NCI-H146 (cell line): ENCODE measurements around the gene PRRT1B.

ENCODE experiments used
- DNase-seq: peaks from one replicate; lab custom pipeline; 2025; lab: John Stamatoyannopoulos, UW

The PRRT1B gene

GRCh38 chr9:131597246-131597645 is 51.9 kb downstream of the PRRT1B start:
- DNase-seq: no peak

DNA sequence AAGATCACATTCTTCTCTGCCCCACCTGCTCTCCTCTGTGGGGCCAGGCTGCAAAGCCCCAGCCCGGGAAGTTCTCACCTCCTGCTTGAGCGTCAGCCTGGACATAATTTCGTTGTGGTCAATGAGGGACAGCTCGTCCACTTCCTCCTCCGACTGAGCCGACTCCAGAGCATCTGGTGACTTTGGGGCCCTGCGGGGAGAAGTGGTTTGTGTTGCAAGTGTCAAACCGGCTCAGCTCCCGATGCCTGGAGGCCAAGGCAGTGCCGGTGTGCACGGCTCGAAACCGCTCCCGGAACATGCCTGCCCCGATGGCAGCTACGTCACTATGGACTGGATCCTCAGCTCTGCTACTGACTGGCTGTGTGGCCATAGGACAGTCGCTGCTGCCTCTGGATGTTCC is 52.8 kb downstream of the PRRT1B start:
- no peak for DNase-seq

DNA sequence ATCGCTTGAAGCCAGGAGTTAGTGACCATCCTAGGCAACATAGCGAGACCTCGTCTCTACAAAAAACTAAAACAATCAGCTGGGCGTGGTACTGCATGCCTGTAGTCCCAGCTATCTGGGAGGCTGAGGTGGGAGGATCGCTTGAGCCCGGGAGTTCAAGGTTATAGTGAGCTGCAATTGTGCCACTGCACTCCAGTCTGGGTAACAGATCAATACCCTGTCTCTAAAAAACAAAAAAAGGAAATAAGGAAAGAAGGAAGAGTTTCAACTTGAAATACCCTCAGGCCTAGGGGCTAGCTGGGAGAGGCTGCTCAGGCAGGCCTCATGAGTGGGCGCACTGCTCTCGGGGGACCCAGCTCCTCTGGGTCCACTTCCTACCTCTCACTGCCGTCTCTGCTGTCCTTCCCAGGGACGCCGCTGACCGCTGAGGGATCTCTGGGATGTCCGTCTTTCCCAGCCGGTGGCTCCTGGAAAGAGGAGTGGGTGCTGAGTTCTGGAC is 56.4 kb downstream of the PRRT1B start:
- no peak for DNase-seq

DNA sequence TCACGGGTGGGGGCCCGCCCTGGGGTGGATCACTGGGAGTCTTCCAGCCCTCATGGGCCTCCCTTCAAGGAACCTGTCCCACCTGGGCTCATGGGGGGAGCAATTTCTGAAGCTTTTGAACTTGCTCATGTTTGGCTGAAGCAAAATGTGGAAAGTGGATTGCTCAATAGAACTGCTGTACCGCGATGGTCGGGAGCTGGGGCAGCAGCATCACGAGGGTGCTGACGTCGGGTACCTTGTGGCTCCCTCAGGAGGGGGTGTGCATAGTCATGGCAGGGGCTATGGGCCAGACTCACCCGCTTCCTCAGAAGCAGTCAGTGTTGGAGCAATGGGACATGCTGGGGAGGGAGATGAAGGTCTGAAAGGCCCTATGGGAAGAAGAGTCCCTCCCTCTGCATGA is 57.9 kb downstream of the PRRT1B start:
- no peak for DNase-seq

GRCh38 chr9:131603711-131604439 is 58.6 kb downstream of the PRRT1B start:
- no peak for DNase-seq

DNA sequence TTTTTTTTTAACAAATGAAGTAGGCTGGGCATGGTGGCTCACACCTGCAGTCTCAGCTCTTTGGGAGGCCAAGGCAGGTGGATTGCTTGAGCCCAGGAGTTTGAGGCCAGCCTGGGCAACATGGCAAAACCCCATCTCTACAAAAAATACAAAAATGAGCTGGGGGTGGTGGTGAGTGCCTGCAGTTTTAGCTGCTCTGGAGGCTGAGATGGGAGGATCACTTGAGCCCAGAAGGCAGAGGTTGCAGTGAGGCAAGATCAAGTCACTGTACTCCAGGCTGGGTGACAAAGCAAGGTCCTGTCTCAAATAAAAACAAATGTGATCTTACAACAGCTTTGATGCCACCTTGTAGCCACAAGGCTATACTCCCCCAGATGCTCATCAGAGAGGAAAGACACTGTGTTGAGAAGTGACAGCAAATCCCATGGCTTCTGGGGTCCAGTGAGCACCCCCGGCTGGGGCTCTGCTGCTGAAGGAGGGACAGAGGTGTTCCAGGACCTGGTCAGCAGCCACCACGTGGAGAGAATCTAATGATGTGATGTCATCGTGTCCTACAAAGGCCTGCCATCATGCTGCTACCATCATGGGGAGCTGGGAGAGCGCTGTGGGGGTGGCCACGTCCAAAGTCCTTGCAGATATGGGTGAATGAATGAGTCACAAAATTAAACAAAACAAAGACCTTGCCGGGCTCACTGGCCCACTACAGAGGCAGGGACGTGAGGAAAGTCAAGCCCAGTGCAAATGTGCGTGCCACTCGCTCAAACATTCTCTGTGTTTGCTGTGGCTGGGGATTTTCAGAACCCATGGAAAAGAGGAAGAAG is 60.7 kb downstream of the PRRT1B start:
- DNase-seq: no peak

DNA sequence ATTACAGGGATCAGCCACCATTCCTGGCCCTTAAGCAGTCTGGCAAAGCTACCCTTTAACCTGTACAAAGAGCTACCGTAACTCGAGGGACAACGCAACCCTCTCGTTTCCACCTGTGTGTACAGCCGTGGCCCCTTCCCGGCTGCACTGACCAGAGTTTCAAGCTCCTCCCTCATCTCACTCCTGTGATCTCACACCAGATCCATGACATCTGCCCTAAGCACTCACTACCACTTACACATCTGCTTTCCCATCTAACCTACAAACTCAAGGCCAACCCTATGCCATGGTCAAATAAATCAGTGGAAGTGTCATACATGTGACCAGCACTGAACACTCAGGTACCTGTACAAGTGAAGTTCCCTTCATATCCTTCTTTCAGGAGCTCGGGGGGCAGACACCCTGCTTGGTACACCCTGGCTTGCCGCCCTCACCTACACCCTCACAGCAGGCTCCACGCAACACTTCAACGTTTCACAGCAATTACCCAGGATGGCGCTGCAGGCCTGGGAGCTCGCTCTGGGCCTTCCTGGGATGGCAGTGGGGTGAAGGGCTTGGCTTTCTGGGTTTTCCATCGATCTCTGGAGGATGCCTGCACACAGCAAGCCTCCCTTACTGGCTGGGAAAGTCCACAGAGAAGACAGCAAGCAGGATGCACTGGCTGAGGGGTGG is 61.7 kb downstream of the PRRT1B start:
- no peak for DNase-seq

GRCh38 chr9:131607591-131607990 is 62.3 kb downstream of the PRRT1B start:
- no peak for DNase-seq

- DNase-seq: no peak
Observed at GRCh38 chr9:131608493-131609037, 63.2 kb downstream of the PRRT1B start.
